Cardiac muscle cell (in vitro differentiated cells and primary cell): ENCODE results near the gene DTX4. TPM values are rescaled to one million over a fixed set of nuclear protein-coding genes. Genes with fewer than 3 reads are reported as not detected.
A peak's percentile ranks its signal among the peaks of the same experiment; 100 is the strongest.

Source experiments
- DNase-seq, 2 donors: peaks; one replicate each; pipeline versions ENCODE4 v3.0.0 to v3.0.0-alpha.2; 2010 to 2017; ENCODE audit warnings: low read depth in 1 of 2, low spot score in 1 of 2
- H3K27ac ChIP-seq: fragments of 200-600 bp; sonication (generic); 2 replicates; pipeline ENCODE4 v1.5.1; 2016
- H3K27me3 ChIP-seq: fragments of 200-600 bp; sonication (generic); 2 replicates; pipeline ENCODE4 v1.6.0; 2016; ENCODE audit warnings: control low read depth
- H3K36me3 ChIP-seq: fragments of 200-600 bp; sonication (generic); 2 replicates; pipeline ENCODE4 v1.5.1; 2016; ENCODE audit warnings: control low read depth
- H3K4me1 ChIP-seq: fragments of 200-600 bp; sonication (generic); 2 replicates; pipeline ENCODE4 v1.8.1; 2017; ENCODE audit warnings: low read depth, mild to moderate bottlenecking, mixed run types
- H3K4me3 ChIP-seq: fragments of 200-600 bp; sonication (generic); 2 replicates; pipeline ENCODE4 v1.5.1; 2016; ENCODE audit warnings: mild to moderate bottlenecking
- H3K9me3 ChIP-seq: fragments of 200-600 bp; sonication (generic); 2 replicates; pipeline ENCODE4 v1.5.1; 2017; ENCODE audit warnings: low read depth, mild to moderate bottlenecking, control low read depth
- CTCF ChIP-seq: IDR thresholded peaks from 2 replicates; pipeline ENCODE4 v1.5.1; 2012; ENCODE audit warnings: low read depth, mild to moderate bottlenecking, low read length
- polyA plus RNA-seq: library from polyadenylated mRNA; unstranded; fragments of >200 nt; fragmentation: Nextera tagmentation; extraction: Ambion mirVana; gene quantifications from 2 replicates; pipeline ENCODE4 v1.2.1, GENCODE V29; 2016
- total RNA-seq: library from RNA; depleted of rRNA; stranded (reverse); fragments of >200 nt; gene quantifications from 2 replicates; pipeline ENCODE4 v1.2.3, GENCODE V29; 2016

Gene DTX4
- total and polyA plus RNA-seq, 2 experiments from 2014 or later, result 1.1 to 3.1 TPM

- no peaks in the 10 kb centered on the region for H3K4me1 ChIP-seq
- no peak overlapping the region for H3K27ac ChIP-seq
- no peak for TF ChIP-seq CTCF
- H3K9me3 ChIP-seq, result no peaks in the 10 kb centered on the region
- H3K27me3 ChIP-seq, result no peaks in the 10 kb centered on the region
- no peak for DNase-seq
- no peak overlapping the region for H3K4me3 ChIP-seq
- no peaks in the 10 kb centered on the region for H3K36me3 ChIP-seq
Observed at GRCh38 chr11:59199546-59200422, 27.9 kb downstream of the DTX4 start.

GRCh38 chr11:59200423-59200746, 28.5 kb downstream of the DTX4 start:
- no peaks in the 10 kb centered on the region for H3K36me3 ChIP-seq
- no peaks in the 10 kb centered on the region for H3K27me3 ChIP-seq
- no peaks in the 10 kb centered on the region for H3K4me1 ChIP-seq
- no peak overlapping the region for H3K4me3 ChIP-seq
- no peak for DNase-seq
- no peak for TF ChIP-seq CTCF
- no peaks in the 10 kb centered on the region for H3K9me3 ChIP-seq
- H3K27ac ChIP-seq, result no peak overlapping the region

GRCh38 chr11:59201353-59201752, 29.4 kb downstream of the DTX4 start:
- Histone ChIP-seq H3K4me3 (no peak overlapping the region), H3K27me3 (no peaks in the 10 kb centered on the region), H3K27ac (no peak overlapping the region), H3K4me1 (no peaks in the 10 kb centered on the region), H3K36me3 (no peaks in the 10 kb centered on the region), H3K9me3 (no peaks in the 10 kb centered on the region)
- DNase-seq, result no peak
- TF ChIP-seq CTCF, result peak; percentile 23

- no peak for TF ChIP-seq CTCF
- DNase-seq, result no peak
Observed at GRCh38 chr11:59204746-59205145, 32.8 kb downstream of the DTX4 start.

GRCh38 chr11:59205648-59206047, 33.7 kb downstream of the DTX4 start:
- Histone ChIP-seq H3K36me3 (no peaks in the 10 kb centered on the region), H3K4me3 (no peak overlapping the region), H3K9me3 (no peaks in the 10 kb centered on the region), H3K4me1 (no peaks in the 10 kb centered on the region), H3K27me3 (no peaks in the 10 kb centered on the region), H3K27ac (no peak overlapping the region)
- TF ChIP-seq CTCF, result no peak
- DNase-seq, result no peak

More at GRCh38 chr11:59204746-59205145, 32.8 kb downstream of the DTX4 start:
- Histone ChIP-seq H3K4me3 (no peak overlapping the region), H3K27me3 (no peaks in the 10 kb centered on the region), H3K9me3 (no peaks in the 10 kb centered on the region), H3K27ac (no peak overlapping the region), H3K4me1 (no peaks in the 10 kb centered on the region), H3K36me3 (no peaks in the 10 kb centered on the region)
